WTC11 (cell line): Measurements from ENCODE around the gene CUL4A.

Experiments used
- ATF1 ChIP-seq: sonication (generic); formaldehyde crosslinking; IDR thresholded peaks from 2 replicates; pipeline ENCODE4 v1.8.1; 2023; ENCODE audit warnings: mild to moderate bottlenecking, moderate library complexity, missing genetic modification reagents
- JUN ChIP-seq: sonication (generic); formaldehyde crosslinking; IDR thresholded peaks from 2 replicates; pipeline ENCODE4 v1.8.0; 2023; ENCODE audit warnings: mild to moderate bottlenecking, missing genetic modification reagents
- NR1H2 ChIP-seq: sonication (generic); formaldehyde crosslinking; IDR thresholded peaks from 2 replicates; pipeline ENCODE4 v1.9.0; 2021; ENCODE audit warnings: mild to moderate bottlenecking, moderate library complexity, missing genetic modification reagents
- OVOL2 ChIP-seq: fragments of 250-450 bp; sonication (Bioruptor Pico); IDR thresholded peaks from 2 replicates; pipeline ENCODE4 v1.9.0; 2021; ENCODE audit warnings: mild to moderate bottlenecking, borderline replicate concordance
- RELA ChIP-seq: sonication (generic); formaldehyde crosslinking; IDR thresholded peaks from 2 replicates; pipeline ENCODE4 v1.8.1; 2022; ENCODE audit warnings: missing genetic modification reagents, mild to moderate bottlenecking, borderline replicate concordance
- RORB ChIP-seq: fragments of 250-450 bp; sonication (Bioruptor Pico); IDR thresholded peaks from 2 replicates; pipeline ENCODE4 v1.9.0; 2021; ENCODE audit warnings: mild to moderate bottlenecking
- SP1 ChIP-seq: sonication (generic); formaldehyde crosslinking; conservative IDR thresholded peaks from 2 replicates; pipeline ENCODE4 v1.8.1; 2022; ENCODE audit warnings: missing genetic modification reagents
- TCF7 ChIP-seq: sonication (generic); formaldehyde crosslinking; IDR thresholded peaks from 2 replicates; pipeline ENCODE4 v1.8.0; 2022; ENCODE audit warnings: mild to moderate bottlenecking, low read depth, missing genetic modification reagents, moderate library complexity
- ZNF423 ChIP-seq: fragments of 250-450 bp; sonication (Bioruptor Pico); IDR thresholded peaks from 2 replicates; pipeline ENCODE4 v2.1.2; 2022; ENCODE audit warnings: mild to moderate bottlenecking, moderate library complexity
- TF ChIP-seq, protein P1 (sequence below): fragments of 200-600 bp; IDR thresholded peaks from 2 replicates; pipeline ENCODE4 v1.8.0; 2022; ENCODE audit warnings: antibody characterized with exemption
- TF ChIP-seq, protein P2 (sequence below): sonication (generic); formaldehyde crosslinking; IDR thresholded peaks from 2 replicates; pipeline ENCODE4 v1.8.0; 2022; ENCODE audit warnings: missing genetic modification reagents
- TF ChIP-seq, protein P3 (sequence below): sonication (generic); formaldehyde crosslinking; IDR thresholded peaks from 2 replicates; pipeline ENCODE4 v1.8.1; 2022; ENCODE audit warnings: mild to moderate bottlenecking, moderate library complexity, missing genetic modification reagents
- TF ChIP-seq, protein P4 (sequence below): sonication (generic); formaldehyde crosslinking; IDR thresholded peaks from 2 replicates; pipeline ENCODE4 v1.8.0; 2023; ENCODE audit warnings: missing genetic modification reagents, mild to moderate bottlenecking, borderline replicate concordance

DNA sequence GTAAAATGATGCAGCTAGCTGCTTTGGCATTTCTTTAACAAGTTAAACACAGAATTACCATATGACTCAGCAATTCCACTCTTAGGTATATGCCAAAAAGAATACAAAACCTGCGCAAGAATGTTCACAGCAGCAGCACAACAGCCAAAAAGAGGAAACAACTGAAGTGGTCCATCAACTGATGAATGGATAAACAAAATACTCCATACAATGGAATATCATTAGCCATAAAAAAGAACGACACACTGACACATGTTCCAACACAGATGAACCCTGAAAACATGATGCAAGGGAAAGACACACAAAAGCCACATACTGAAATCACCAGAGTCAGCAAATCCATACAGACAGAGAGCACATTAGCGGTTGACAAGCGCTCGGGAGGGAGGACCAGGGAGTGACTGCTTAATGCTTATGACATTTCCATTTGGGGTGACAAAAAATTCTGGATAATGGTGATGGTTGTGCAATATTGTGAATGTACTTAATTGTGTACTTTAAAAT is 3.9 kb upstream of the CUL4A start:
- TF ChIP-seq, protein P1, sequence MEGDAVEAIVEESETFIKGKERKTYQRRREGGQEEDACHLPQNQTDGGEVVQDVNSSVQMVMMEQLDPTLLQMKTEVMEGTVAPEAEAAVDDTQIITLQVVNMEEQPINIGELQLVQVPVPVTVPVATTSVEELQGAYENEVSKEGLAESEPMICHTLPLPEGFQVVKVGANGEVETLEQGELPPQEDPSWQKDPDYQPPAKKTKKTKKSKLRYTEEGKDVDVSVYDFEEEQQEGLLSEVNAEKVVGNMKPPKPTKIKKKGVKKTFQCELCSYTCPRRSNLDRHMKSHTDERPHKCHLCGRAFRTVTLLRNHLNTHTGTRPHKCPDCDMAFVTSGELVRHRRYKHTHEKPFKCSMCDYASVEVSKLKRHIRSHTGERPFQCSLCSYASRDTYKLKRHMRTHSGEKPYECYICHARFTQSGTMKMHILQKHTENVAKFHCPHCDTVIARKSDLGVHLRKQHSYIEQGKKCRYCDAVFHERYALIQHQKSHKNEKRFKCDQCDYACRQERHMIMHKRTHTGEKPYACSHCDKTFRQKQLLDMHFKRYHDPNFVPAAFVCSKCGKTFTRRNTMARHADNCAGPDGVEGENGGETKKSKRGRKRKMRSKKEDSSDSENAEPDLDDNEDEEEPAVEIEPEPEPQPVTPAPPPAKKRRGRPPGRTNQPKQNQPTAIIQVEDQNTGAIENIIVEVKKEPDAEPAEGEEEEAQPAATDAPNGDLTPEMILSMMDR = no peak
- TF ChIP-seq, protein P2, sequence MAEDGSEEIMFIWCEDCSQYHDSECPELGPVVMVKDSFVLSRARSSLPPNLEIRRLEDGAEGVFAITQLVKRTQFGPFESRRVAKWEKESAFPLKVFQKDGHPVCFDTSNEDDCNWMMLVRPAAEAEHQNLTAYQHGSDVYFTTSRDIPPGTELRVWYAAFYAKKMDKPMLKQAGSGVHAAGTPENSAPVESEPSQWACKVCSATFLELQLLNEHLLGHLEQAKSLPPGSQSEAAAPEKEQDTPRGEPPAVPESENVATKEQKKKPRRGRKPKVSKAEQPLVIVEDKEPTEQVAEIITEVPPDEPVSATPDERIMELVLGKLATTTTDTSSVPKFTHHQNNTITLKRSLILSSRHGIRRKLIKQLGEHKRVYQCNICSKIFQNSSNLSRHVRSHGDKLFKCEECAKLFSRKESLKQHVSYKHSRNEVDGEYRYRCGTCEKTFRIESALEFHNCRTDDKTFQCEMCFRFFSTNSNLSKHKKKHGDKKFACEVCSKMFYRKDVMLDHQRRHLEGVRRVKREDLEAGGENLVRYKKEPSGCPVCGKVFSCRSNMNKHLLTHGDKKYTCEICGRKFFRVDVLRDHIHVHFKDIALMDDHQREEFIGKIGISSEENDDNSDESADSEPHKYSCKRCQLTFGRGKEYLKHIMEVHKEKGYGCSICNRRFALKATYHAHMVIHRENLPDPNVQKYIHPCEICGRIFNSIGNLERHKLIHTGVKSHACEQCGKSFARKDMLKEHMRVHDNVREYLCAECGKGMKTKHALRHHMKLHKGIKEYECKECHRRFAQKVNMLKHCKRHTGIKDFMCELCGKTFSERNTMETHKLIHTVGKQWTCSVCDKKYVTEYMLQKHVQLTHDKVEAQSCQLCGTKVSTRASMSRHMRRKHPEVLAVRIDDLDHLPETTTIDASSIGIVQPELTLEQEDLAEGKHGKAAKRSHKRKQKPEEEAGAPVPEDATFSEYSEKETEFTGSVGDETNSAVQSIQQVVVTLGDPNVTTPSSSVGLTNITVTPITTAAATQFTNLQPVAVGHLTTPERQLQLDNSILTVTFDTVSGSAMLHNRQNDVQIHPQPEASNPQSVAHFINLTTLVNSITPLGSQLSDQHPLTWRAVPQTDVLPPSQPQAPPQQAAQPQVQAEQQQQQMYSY (CRISPR knock-in tag) = no peak
- no peak for TF ChIP-seq TCF7 (CRISPR knock-in tag)
- no peak for TF ChIP-seq JUN
- TF ChIP-seq SP1 (CRISPR knock-in tag) = no peak
- TF ChIP-seq OVOL2 (CRISPR knock-in tag) = no peak
- TF ChIP-seq, protein P3, sequence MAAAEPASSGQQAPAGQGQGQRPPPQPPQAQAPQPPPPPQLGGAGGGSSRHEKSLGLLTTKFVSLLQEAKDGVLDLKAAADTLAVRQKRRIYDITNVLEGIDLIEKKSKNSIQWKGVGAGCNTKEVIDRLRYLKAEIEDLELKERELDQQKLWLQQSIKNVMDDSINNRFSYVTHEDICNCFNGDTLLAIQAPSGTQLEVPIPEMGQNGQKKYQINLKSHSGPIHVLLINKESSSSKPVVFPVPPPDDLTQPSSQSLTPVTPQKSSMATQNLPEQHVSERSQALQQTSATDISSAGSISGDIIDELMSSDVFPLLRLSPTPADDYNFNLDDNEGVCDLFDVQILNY (CRISPR knock-in tag) = no peak
- TF ChIP-seq RORB (CRISPR knock-in tag) = no peak
- no peak for TF ChIP-seq ZNF423 (CRISPR knock-in tag)
- TF ChIP-seq, protein P4, sequence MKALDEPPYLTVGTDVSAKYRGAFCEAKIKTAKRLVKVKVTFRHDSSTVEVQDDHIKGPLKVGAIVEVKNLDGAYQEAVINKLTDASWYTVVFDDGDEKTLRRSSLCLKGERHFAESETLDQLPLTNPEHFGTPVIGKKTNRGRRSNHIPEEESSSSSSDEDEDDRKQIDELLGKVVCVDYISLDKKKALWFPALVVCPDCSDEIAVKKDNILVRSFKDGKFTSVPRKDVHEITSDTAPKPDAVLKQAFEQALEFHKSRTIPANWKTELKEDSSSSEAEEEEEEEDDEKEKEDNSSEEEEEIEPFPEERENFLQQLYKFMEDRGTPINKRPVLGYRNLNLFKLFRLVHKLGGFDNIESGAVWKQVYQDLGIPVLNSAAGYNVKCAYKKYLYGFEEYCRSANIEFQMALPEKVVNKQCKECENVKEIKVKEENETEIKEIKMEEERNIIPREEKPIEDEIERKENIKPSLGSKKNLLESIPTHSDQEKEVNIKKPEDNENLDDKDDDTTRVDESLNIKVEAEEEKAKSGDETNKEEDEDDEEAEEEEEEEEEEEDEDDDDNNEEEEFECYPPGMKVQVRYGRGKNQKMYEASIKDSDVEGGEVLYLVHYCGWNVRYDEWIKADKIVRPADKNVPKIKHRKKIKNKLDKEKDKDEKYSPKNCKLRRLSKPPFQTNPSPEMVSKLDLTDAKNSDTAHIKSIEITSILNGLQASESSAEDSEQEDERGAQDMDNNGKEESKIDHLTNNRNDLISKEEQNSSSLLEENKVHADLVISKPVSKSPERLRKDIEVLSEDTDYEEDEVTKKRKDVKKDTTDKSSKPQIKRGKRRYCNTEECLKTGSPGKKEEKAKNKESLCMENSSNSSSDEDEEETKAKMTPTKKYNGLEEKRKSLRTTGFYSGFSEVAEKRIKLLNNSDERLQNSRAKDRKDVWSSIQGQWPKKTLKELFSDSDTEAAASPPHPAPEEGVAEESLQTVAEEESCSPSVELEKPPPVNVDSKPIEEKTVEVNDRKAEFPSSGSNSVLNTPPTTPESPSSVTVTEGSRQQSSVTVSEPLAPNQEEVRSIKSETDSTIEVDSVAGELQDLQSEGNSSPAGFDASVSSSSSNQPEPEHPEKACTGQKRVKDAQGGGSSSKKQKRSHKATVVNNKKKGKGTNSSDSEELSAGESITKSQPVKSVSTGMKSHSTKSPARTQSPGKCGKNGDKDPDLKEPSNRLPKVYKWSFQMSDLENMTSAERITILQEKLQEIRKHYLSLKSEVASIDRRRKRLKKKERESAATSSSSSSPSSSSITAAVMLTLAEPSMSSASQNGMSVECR = no peak
- no peak for TF ChIP-seq NR1H2 (CRISPR knock-in tag)
- no peak for TF ChIP-seq RELA
- no peak for TF ChIP-seq ATF1 (CRISPR knock-in tag)
